ENCODE results near the gene COL21A1.

- TF ChIP-seq POLR2A (IDR thresholded peaks at IDR 0.05) (no peak), CTCF (IDR thresholded peaks at IDR 0.05) (no peak)
Measured at GRCh38 chr6:56023829-56024228, 223.6 kb downstream of the COL21A1 start.
